OCI-LY7 (cell line): ENCODE measurements around the gene PCNX1.

Experiments used
- EZH2phosphoT487 ChIP-seq: fragments of 200-600 bp; sonication (generic); IDR thresholded peaks from 2 replicates; pipeline ENCODE4 v1.6.1; 2018; ENCODE audit warnings: low read depth, borderline replicate concordance, mild to moderate bottlenecking, mixed run types, antibody characterized with exemption, low read length, moderate library complexity, mixed read lengths
- TF ChIP-seq, protein P1 (sequence below): fragments of 200-600 bp; sonication (generic); conservative IDR thresholded peaks from 2 replicates; pipeline ENCODE4 v1.5.1; 2014; ENCODE audit warnings: mild to moderate bottlenecking, antibody characterized with exemption, low read length, moderate library complexity, mixed read lengths

DNA sequence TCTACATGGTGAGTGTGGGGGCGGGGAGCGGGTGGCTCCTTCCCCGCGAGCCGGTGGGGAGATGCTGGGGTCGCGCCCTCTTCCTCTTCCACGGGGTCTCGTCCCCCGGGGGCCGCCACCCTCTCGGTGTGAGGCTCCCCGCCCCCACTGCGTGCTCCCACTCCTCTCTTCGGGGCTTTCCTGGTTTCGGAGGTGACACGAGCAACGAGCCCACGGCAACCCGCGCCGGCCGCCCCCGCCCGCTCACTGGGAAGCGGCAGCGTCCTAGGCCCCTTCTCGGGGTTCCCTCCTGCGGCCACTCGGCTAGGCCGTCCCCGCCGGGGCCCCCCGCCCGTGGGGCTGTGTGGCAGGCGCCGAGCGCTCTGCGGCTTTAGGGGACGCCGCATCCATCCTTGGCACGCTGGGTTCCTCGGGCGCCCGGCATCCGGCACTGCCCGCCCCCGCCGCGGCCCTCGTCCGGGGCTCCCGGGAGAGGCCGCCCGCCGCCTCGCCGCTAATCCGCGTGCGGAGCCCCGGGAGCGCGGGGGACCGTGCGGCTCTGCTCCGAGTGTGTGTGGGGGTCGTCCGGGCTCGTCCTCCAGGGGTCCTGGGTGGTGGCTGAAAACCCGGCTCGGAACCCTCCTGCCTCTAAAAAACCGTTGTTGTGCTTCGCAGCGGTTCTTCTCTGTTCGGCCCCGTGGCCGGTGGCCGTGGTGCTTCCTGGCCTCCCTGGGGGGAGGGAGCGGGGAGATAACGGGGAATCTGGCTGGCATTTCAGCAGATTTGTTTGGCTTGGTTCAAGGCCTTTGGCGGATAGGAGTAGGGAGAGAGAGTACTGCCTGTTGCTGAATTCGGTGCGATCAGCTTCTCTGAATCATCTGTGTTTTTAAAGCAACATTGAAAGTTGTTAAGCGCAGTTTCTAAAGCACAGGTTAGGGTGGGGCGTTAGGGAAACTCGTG, 1.0 kb downstream of the PCNX1 start:
- TF ChIP-seq, protein P1, sequence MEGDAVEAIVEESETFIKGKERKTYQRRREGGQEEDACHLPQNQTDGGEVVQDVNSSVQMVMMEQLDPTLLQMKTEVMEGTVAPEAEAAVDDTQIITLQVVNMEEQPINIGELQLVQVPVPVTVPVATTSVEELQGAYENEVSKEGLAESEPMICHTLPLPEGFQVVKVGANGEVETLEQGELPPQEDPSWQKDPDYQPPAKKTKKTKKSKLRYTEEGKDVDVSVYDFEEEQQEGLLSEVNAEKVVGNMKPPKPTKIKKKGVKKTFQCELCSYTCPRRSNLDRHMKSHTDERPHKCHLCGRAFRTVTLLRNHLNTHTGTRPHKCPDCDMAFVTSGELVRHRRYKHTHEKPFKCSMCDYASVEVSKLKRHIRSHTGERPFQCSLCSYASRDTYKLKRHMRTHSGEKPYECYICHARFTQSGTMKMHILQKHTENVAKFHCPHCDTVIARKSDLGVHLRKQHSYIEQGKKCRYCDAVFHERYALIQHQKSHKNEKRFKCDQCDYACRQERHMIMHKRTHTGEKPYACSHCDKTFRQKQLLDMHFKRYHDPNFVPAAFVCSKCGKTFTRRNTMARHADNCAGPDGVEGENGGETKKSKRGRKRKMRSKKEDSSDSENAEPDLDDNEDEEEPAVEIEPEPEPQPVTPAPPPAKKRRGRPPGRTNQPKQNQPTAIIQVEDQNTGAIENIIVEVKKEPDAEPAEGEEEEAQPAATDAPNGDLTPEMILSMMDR: 0 out of 2 replicates have a peak, but pooled peaks have one; percentile 15
- TF ChIP-seq EZH2phosphoT487: no peak
